Measurements from ENCODE around the gene CASP8. TPM values are rescaled to one million over a fixed set of nuclear protein-coding genes. Genes with fewer than 3 reads are reported as not detected.

Gene CASP8
- total RNA-seq (5.8 and 8.8 TPM in 2 replicates), polyA plus RNA-seq (3.5 and 5.3 TPM in 2 replicates), polyA minus RNA-seq (1.6 and 4.6 TPM in 2 replicates), Bru-seq, nascent RNA (percentile 46 among the genes with signal in this experiment), BruChase-seq, experiment 1, labeled RNA remaining after a 6-hour chase (percentile 39 among the genes with signal in this experiment), BruChase-seq, experiment 2, labeled RNA remaining after a 2-hour chase (percentile 40 among the genes with signal in this experiment)
- 4.4 and 9.6 TPM in 2 replicates for polyA plus RNA-seq (2011; cell fraction: cytosol; rRNA removed)
- polyA plus RNA-seq (2011; cell fraction: nucleus; rRNA removed), result 17.3 and 17.7 TPM in 2 replicates
- 7.0 and 9.0 TPM in 2 replicates for polyA plus RNA-seq (2012)
- polyA minus RNA-seq (2011; cell fraction: cytosol; rRNA and poly(A)+ RNA removed), result 10.7 TPM
- polyA minus RNA-seq (2011; cell fraction: nucleus; rRNA and poly(A)+ RNA removed), result 3.8 and 4.2 TPM in 2 replicates
- long read RNA-seq, transcript CASP8-205 (9 exons, 2,930 nt), result major isoform, 5 of 12 reads
- long read RNA-seq, partial matches to known transcripts, result 0 of 12 reads
- long read RNA-seq, other reads (novel, unspliced or antisense), result 7 of 12 reads

DNA sequence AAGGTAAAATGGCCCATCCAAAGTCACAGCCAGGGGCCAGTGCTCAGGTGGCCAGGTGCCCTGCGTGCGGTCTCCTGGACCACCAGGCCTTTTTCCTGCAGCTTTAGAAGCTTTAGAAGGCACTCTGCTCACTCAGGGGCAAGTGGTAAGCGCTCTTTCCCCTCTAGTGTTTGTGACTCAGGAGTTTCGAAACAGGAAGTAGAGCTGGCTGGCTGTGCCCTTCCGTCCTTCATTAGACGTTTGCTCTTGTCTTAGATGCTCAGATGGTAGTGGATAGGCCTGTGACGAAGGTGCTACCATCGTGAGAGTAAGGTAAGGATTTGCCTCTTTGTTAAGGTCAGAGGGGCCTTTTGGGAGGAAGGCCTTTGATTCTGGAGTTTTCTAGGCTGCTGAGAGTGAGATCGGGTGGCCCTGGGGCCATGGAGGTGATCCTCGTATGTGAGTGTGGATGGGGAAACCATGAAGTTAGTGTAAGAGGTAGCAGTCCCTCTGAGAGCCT, at the start of gene CASP8:
TSS of gene CASP8 (plus strand) at position 235 of the 499 bp plus-strand sequence. CDS start 5,951 bp downstream, outside the sequence.
- TF ChIP-seq POLR2A (IDR thresholded peaks at IDR 0.05; ENCODE audit: low read depth, low read length), result no peak
- TF ChIP-seq FOS (IDR thresholded peaks at IDR 0.05; ENCODE audit: borderline replicate concordance, insufficient read depth, low read length), result no peak
- TF ChIP-seq, protein P1, sequence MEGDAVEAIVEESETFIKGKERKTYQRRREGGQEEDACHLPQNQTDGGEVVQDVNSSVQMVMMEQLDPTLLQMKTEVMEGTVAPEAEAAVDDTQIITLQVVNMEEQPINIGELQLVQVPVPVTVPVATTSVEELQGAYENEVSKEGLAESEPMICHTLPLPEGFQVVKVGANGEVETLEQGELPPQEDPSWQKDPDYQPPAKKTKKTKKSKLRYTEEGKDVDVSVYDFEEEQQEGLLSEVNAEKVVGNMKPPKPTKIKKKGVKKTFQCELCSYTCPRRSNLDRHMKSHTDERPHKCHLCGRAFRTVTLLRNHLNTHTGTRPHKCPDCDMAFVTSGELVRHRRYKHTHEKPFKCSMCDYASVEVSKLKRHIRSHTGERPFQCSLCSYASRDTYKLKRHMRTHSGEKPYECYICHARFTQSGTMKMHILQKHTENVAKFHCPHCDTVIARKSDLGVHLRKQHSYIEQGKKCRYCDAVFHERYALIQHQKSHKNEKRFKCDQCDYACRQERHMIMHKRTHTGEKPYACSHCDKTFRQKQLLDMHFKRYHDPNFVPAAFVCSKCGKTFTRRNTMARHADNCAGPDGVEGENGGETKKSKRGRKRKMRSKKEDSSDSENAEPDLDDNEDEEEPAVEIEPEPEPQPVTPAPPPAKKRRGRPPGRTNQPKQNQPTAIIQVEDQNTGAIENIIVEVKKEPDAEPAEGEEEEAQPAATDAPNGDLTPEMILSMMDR (IDR thresholded peaks at IDR 0.05; ENCODE audit: extremely low read depth in 1 of 2, insufficient read depth in 1 of 2, low read depth in 1 of 2, low read length in 2 of 2), result no peak
- no peak for TF ChIP-seq JUN (IDR thresholded peaks at IDR 0.05; ENCODE audit: borderline replicate concordance, insufficient read depth, insufficient read length, low read depth)
- TF ChIP-seq GATA2 (IDR thresholded peaks at IDR 0.05; ENCODE audit: insufficient read depth, insufficient read length, low read depth, low read length), result no peak
- no peak for TF ChIP-seq EZH2 (IDR thresholded peaks at IDR 0.05; ENCODE audit: borderline replicate concordance, low read depth, low read length, severe bottlenecking)
- TF ChIP-seq MYC (IDR thresholded peaks at IDR 0.05; ENCODE audit: low read depth, low read length), result no peak
- TF ChIP-seq, protein P2, sequence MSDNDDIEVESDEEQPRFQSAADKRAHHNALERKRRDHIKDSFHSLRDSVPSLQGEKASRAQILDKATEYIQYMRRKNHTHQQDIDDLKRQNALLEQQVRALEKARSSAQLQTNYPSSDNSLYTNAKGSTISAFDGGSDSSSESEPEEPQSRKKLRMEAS (IDR thresholded peaks at IDR 0.05; ENCODE audit: insufficient read depth, insufficient read length), result no peak
- no peak for TF ChIP-seq POLR2AphosphoS5 (IDR thresholded peaks at IDR 0.05; ENCODE audit: insufficient read depth, low read depth, low read length)
- Histone ChIP-seq H2AFZ (ENCODE audit: low read depth, low read length) (peak within 1 kb of the TSS; percentile 93), H3K79me2 (ENCODE audit: control insufficient read depth, insufficient read depth, low read length) (peaks cover 10% of the 10 kb centered on the region), H3K27ac (ENCODE audit: insufficient read depth, low read depth, low read length) (peak within 1 kb of the TSS; percentile 39), H3K36me3 (ENCODE audit: control insufficient read depth in 2 of 2, extremely low read depth in 1 of 2, insufficient read depth in 2 of 2, low read length in 2 of 2) (no peaks in the 10 kb centered on the region), H3K9ac (replicated peaks; ENCODE audit: extremely low read depth, insufficient read depth, low read length) (no peak within 1 kb of the TSS), H3K4me2 (ENCODE audit: insufficient read depth, low read length) (peak within 1 kb of the TSS; percentile 92), H3K27me3 (ENCODE audit: control insufficient read depth in 2 of 2, insufficient read depth in 2 of 2, low read length in 2 of 2) (no peaks in the 10 kb centered on the region), H3K4me1 (ENCODE audit: control insufficient read depth, extremely low read depth, insufficient read depth, low read length) (peaks cover 30% of the 10 kb centered on the region), H4K20me1 (replicated peaks; ENCODE audit: control insufficient read depth, extremely low read depth, insufficient read depth, low read length) (no peaks in the 10 kb centered on the region), H3K9me1 (replicated peaks; ENCODE audit: control insufficient read depth, extremely low read depth, insufficient read depth, low read length) (no peaks in the 10 kb centered on the region), H3K4me3 (replicated peaks in 1 of 3; ENCODE audit: insufficient read depth in 1 of 3, low read depth in 1 of 3, low read length in 3 of 3) (no peak within 1 kb of the TSS), H3K9me3 (replicated peaks; ENCODE audit: control insufficient read depth, insufficient read depth, low read length) (no peaks in the 10 kb centered on the region)
- ChIA-PET POLR2A (interaction anchor here (0.7 kb wide), 1 partner anchor 10 kb away, joined by 3 read pairs; no protein-coding TSS in a partner anchor), CTCF (interaction anchor here (1.3 kb wide), 1 partner anchor 22 kb away, joined by 3 read pairs; no protein-coding TSS in a partner anchor)
- DNase-seq (ENCODE audit: low read depth, low spot score) (no peak), FAIRE-seq (no peak)
- dilution Hi-C loops (cut with MboI; ENCODE audit: extremely low pct_ligation_motif_present, low sequenced_read_pairs) (no loop called here), intact Hi-C loops (cut with micrococcal nuclease) (no loop called here)
- no TSS peak for BruUV-seq (replicated peaks)
